NCI-H345 treated with DMSO at 0.1 percent for 48 hours (cell line): ENCODE data around the gene AHSA1.
"Not testable (repeated sequence)": the region's sequence is repeated elsewhere in the genome, so short reads cannot be mapped to it uniquely, and the experiment has no call there.

Experiments
- DNase-seq: peaks from one replicate; lab custom pipeline; 2025; ENCODE audit not compliant: unreplicated experiment; lab: John Stamatoyannopoulos, UW

The AHSA1 gene

DNA sequence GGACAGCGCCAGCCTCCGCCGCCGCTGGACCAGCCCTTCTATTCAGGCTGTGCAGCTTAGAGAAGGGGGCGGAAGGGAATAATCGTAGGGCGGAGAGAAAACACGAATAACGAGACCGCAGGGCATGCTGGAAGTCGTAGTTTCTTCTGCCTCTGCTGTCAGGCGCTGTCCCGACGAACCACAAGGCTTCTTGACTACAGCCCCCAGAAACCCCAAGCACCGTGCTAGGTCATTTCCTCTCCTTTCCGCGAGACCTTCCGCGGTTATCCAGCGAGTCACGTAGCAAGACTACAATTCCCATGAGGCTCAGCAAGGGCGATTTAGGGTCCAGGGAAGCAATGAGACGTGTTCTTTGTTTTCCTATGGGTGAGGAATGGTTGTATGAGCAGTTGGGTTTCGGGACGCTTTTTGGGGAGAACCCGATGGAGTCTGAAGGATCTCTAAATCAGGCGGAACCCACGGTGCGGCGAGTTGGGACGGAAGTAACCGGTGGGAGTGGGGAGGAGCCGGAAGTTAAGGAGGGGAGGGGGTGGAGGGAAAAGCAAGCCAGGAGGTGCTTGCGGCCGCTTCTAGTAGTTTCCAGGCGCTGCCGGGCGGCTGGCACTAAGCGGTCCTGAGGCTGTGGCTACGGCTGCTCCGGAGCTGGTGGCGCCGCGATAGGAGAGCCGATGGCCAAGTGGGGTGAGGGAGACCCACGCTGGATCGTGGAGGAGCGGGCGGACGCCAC, at the start of gene AHSA1, which contains the start of gene VIPAS39:
TSS of gene AHSA1 (plus strand) at position 572 of the 727 bp plus-strand sequence. CDS start at position 669, 97 bp downstream.
TSS of gene VIPAS39 (minus strand) at position 80 of the 727 bp plus-strand sequence. CDS start 3,499 bp downstream, outside the sequence.
- peak; percentile 99 for DNase-seq

DNA sequence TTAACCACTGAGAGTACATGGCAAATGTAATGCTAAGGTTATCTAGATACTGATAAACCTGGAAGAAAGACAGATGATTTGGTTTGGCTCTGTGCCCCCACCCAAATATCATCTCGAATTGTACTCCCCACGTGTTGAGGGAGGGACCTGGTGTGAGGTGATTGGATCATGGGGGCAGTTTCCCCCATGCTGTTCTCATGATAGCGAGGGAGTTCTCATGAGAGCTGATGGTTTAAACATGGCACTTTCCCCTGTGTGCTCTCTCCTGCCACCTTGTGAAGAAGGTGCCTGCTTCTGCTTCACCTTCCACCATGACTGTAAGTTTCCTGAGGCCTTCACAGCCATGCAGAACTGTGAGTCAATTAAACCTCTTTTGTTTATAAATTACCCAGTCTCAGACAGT, 48.8 kb upstream of the AHSA1 start:
- no peak for DNase-seq

GRCh38 chr14:77415403-77416030, 42.4 kb upstream of the AHSA1 start:
- not testable (repeated sequence) for DNase-seq

- DNase-seq: not testable (repeated sequence)
Observed at GRCh38 chr14:77416098-77416497, 41.8 kb upstream of the AHSA1 start.

DNA sequence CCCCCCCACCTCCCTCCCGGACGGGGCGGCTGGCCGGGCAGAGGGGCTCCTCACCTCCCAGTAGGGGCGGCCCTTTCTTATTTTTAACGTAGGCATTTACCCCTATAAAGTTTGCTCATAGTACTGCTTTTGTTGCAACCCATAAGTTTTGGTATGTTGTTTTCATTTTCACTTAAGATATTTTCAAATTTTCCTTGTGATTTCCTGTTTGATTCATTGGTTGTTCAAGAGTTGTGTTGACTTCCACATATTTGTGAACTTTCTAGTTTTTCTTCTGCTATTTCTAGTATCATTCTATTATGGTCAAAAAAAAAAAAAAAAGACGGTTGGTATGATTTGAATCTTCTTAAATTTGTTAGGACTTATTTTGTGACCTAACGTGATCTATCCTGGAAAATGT, 41.1 kb upstream of the AHSA1 start:
- DNase-seq: no peak

- DNase-seq: no peak
Observed at GRCh38 chr14:77421201-77421600, 36.7 kb upstream of the AHSA1 start.

DNA sequence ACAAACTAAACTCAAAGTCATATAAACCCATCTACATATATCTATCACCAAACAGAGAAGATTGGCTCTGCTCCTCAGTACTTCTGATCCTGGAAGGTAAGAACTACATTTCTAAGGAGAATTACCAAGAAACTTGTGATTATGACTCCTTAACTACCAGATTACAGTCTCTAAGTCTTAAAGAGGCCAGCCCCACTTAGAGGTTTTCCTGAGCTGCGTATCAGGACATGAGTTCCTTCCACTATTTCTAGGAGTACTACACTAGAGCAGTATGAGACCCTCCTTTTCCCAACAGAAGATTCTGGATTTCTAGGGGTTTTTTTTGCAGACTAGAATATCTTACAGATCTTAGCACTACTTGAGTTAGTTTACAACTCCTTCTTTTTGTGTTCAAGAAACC, 34.5 kb upstream of the AHSA1 start, which contains the start of gene NOXRED1:
TSS of gene NOXRED1 (minus strand) at position 101 of the 400 bp plus-strand sequence. CDS start 634 bp downstream, outside the sequence.
- DNase-seq: no peak

GRCh38 chr14:77424862-77425261, 33.0 kb upstream of the AHSA1 start:
- no peak for DNase-seq

DNA sequence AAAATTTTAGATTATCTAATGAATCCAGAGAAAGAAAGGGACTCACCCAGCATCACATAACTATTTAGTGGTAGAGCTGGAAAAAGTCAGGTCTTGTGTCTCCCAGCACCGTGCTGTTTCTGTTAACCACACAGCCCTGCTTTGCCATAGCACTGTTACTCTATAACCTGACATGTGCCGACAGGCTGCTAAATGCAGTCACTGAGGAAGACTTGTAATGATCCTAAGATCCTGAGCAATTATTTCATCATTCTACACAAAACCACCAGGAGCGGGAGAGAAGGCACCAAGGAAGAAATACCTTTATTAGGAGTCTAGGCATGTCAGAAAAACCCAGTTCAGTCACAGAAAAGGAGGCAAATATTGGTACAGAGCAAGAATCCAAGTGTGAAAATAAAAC, 31.5 kb upstream of the AHSA1 start:
- DNase-seq: no peak

DNA sequence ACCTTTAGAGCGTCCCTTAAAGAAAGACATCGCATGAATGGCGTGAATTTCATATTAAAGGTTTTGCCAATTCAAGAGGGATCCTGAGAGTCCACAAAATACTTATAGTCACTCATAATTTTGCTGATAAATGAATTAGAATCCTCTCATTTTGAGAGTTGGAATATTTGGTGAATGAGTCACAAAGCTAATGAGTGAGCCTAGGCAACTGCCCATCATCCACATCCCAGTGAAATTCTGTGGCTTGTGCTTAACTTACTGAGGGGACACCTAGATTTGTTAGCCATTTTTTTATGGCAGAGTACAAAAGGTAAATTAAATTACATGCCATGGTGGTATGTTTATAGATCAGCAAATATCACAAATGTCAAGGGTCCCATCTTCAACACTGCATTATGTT, 21.9 kb upstream of the AHSA1 start:
- DNase-seq: no peak

GRCh38 chr14:77438596-77438995, 19.3 kb upstream of the AHSA1 start:
- no peak for DNase-seq

- DNase-seq: no peak
Observed at GRCh38 chr14:77439861-77440260, 18.0 kb upstream of the AHSA1 start.

GRCh38 chr14:77442196-77442595, 15.7 kb upstream of the AHSA1 start:
- DNase-seq: no peak

DNA sequence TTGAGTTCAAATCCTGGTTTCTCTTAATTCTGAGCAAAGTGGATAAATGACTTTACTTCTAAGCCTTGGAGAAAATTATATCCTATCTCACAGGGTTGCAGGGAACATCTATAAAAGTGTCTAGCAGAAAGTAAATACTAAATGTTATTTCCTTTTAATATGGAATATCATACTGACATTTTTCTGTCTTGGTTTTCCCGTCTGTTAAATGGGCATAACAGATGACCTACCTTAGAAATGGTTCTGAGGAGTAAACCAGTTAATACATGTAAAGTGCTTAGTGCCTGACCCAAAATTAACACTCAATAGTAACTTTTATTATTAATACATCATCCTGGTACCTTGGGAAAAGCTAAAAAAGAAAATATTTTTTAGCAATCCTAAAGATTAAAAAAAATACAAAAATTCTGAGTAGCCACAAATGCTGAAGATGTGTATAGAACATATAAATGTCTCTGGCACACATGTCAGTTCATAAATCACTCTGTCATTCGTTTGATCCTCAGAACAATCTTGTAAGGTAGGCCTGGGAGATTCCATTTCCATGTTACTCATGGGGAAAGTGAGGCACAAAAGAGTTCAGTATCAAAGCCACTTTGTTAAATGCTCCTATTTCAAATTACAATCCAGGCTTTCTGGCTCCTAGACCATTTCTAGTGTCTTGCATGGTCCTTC, 1.8 kb upstream of the AHSA1 start:
- DNase-seq: no peak

DNA sequence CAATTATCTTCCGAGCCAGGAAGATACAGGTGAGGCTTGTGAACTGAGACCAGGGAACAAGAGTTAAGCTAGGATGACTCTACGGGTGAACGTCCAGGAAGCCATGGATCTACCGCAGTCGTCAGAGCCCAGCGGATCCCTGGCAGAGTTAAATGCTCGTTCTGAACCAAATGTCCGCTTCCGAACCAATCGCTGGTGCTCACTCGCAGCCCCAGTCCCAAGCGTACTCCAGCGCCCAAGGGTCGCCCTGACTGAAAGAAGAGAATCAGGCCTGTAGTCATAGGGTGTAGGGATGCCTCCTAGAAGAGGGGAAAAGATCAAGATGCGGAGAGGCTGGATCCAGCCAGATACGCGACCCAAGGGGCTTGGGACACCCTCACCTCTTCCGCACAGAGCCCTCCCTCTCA, 775 bp upstream of the AHSA1 start:
- DNase-seq: no peak

DNA sequence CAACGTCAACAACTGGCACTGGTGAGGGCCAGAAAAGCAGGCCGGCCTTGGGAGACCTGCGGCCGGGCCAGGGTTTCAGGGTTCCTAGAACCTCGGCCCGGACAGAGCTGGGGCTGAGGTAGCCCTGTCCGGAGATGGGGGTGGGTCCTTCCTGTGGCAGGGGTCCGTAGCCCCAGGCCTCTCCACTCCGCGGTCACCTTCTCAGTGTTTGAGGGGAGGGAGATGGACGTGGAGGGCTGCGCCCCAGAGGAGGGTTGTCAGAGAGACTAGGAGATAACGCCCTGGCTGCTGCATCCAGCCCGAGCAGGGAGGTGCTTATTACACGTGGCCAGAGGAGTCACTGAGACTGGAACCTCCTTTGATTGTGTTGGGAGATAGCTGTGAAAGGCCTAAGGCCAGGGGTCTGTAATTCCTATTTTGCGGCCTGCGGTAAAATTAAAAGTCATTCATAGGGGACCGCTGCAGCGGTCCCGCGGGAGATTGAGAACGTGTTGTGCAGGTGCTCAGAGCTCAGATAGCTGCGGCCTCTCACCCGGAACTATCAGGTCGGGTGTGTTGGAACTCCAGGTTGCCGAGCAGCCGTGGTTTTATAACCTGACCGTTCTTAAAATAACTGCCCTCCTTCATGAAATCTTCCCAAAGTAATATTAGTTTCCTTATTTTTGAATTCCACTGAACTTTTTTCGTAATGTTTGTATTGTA, 507 bp downstream of the AHSA1 start:
- DNase-seq: no peak

DNA sequence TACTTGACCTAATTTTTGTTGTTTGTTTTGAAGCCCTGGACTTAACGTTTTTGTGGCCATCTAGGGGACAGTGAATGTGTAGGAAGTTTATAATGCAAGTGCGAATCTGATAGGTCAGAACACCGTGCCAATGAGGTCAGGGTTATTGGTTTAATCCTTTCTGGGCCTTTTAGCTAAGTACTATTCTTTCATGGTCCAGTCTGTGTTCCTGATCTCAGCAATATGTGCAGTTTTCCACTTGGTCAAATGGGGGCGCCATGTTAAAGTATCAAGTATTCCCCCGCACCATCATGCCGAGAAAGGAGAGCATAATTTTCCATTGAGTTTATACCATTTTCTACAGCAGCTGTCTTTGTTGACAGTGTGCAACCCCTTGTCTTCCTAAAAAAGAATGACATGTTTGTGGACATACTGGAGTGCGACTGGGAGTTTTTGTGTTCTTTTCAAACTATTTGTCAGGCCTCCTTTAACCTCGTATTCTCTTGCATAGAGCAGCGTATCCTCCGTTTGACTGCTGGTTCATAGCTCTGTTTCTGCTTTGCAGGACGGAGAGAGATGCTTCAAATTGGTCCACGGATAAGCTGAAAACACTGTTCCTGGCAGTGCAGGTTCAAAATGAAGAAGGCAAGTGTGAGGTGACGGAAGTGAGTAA, 1.3 kb downstream of the AHSA1 start:
- DNase-seq: peak; percentile 16

GRCh38 chr14:77467801-77468200, 9.9 kb downstream of the AHSA1 start:
- no peak for DNase-seq

DNA sequence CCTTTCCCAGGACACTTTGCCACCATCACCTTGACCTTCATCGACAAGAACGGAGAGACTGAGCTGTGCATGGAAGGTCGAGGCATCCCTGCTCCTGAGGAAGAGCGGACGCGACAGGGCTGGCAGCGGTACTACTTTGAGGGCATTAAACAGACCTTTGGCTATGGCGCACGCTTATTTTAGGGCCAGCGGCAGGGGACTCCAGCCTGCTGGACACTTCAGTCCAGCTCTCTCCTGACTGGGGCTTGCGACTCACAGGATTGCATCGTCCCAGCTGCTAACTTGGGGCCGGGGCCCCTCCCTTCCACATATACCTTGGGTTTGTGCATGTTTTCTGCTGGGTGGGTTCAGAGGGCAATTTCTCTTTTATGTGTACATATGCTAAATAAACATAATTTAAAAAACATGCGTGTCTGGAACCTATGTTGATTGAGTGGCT, 11.2 kb downstream of the AHSA1 start:
- DNase-seq: no peak

GRCh38 chr14:77469539-77469938, 11.6 kb downstream of the AHSA1 start:
- no peak for DNase-seq
